ENCODE measurements around the gene FCHSD2.
"Not testable (repeated sequence)": the region's sequence is repeated elsewhere in the genome, so short reads cannot be mapped to it uniquely, and the experiment has no call there.

The FCHSD2 gene

DNA sequence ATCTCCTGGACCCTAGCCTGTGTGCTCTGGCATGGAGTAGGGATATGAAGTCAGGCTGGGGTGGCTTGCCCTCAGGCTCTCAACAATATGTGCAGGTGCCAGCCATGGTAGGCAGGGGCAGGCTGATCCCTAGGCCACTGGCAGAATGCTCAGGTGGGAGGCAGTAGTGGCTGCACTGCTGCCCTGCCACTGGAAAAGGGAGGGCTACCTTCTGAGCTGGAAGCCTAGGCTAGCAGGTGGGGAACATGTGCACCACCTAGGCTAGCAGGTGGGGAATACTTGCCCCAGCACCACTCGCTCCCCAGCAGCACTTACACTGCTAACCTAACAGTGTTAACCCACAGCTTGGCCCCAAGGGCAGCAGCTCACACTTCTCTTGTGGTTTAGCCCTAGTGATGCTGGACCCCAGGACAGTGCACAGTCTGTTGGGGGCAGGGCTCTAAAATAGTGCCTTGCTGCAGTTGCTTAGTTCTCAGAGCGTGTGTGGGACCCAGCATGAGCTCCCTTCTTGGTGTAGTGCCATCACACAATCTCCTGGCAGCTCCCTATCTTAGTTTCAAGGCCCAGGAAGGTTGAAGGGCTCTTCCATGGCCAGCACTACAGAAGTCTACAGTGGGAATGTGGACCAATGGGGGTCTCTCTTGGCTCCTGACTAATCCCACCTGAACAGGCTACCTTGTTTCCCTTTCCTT, 130.8 kb downstream of the FCHSD2 start:
- no peak for DNase-seq (ENCODE audit: low read depth in 2 of 2)

DNA sequence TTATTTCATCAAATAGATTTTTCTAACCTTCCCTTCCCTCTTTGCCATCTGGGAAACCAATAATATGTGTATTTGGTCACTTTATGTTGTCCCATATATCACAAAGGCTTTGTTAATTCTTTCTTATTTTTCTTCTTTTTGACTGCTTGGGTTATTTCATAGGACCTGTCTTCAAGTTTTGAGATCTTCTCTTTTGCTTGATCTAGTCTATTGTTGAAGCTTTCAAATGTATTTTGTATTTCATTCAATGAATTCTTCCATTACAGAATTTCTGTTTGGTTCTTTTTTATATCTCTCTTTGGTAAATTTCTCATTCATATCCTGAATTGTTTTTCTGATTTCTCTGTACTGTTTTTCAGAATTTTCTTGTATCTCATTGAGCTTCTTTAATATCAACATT, 132.1 kb downstream of the FCHSD2 start:
- DNase-seq (ENCODE audit: low read depth in 2 of 2): no peak

DNA sequence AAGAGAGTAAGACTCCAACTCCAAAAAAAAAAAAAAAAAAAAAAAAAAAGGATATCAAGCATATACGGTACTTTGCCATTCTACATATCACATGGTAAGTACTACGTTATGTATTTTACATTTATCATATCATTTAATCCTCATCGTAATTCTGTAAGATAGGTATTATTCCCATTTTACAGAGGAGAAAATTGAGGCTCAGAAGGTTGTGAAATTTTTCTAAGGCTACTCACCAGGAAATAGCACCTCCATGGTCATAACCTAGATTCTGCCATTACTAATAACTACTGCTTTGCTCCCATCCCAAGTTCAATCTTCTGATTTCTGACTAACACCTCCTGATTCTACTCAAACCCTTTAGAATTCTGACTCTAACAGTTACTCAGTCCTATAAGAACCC, 138.0 kb downstream of the FCHSD2 start:
- DNase-seq (ENCODE audit: low read depth in 2 of 2): no peak

DNA sequence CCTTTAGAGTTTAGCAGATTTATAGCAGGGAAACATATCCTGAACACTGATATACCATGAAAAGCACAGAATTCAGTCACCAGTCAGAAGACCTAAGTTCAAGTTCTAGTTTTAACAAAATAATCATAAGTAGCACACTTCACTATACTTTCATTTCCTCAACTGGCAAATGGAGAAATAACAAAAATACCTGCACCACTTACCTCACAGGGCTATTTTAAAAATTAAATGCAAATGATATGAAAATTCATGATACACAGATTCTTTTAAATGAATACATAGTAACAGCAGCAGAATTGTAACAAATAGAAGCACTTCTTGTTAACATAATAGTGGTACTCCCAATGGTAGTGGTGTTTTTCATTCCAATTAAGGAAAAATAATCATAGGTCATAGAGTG, 139.0 kb downstream of the FCHSD2 start:
- no peak for DNase-seq (ENCODE audit: low read depth in 2 of 2)

DNA sequence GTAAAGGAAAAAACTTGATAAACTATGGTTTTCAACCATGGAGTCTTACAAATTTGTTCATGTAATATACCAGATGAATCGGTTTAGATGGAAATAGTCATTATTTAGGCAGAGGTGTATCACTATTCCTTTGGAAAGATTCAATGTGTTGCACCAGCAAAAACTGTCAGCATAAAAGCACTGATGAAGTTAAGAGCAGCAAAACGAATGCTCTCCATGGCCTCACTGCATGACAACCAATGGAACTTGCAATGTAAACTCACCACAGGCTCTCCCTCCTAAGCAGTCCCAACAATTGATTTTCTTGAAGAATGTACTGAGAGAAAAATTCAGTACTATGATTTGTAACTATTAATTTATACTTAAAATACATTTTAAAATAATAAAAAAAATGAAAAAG, 139.9 kb downstream of the FCHSD2 start:
- no peak for DNase-seq (ENCODE audit: low read depth in 2 of 2)

DNA sequence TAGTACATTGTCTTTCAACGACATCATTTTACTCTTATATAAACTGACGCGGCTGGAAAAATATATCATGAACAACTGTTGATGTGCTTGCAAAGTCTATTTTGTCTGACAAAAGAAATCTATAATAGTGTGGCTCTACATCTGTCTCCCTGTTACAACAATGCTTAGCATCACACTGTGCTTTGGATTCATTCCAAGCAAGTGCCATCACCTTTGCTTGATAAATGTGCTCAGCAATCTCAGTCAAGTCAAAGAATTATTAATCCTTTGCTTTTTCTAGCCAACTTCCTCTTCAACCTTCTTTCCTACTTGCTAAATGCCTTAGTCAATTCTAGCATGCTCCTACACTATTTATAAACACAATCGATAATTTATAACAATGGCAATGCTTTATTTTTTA, 140.5 kb downstream of the FCHSD2 start:
- DNase-seq (ENCODE audit: low read depth in 2 of 2): no peak

DNA sequence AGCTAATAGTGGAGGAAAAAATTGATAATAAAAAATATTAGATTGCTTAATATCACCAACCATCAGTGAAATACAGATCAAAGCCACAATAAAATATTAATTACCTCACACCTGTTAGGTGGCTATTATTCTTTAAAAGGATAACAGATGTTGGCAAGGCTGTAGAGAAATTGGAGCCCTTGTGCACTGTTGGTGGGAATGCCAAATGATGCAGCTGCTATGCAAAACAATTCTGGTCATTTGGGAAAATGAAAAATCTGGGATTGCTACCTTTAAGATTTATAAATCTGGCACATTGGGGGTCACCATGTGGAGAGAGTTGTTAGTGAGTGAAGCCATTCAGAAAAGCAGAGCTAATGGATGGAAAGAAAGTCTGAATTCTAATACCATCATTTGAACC, 143.4 kb downstream of the FCHSD2 start:
- DNase-seq (ENCODE audit: low read depth in 2 of 2): no peak

DNA sequence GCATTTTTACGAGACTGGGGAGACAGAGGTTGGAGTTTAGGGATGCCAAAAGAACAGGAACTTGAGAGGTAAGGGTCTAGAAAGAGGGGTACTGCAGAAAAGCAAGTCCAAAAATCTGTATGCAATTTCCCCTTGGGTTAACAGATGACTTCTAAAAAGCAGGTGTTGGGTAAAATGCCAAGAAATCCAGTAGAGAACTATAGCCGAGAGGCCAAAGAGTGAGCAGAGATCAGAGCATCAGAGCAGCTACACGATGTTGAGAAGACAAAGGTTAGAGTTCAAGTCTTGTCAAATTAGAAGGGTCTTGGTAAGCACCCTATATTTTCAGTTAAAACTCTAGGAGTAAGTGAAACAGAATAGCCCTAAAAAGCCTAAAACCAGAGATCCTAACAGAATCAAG, 145.2 kb downstream of the FCHSD2 start:
- DNase-seq (ENCODE audit: low read depth in 2 of 2): no peak

DNA sequence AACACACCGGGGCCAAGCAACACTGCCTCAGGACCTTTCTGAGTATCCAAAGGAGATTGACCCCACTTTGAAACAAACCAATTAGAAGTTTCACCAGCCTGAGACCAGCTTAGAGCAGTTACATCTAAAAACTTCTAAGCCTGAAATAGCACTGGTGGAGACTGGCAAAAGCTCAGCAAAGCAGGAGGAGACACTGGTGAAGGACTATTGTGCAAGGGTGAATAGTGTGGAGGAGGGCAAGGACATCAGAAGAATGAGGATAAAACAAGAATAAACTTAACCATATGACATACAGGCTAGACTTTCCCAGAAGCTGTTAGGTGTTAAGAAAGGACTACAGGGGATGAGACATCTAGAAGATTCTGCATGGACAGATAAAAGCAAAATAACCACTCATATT, 152.4 kb downstream of the FCHSD2 start:
- DNase-seq (ENCODE audit: low read depth in 2 of 2): no peak

DNA sequence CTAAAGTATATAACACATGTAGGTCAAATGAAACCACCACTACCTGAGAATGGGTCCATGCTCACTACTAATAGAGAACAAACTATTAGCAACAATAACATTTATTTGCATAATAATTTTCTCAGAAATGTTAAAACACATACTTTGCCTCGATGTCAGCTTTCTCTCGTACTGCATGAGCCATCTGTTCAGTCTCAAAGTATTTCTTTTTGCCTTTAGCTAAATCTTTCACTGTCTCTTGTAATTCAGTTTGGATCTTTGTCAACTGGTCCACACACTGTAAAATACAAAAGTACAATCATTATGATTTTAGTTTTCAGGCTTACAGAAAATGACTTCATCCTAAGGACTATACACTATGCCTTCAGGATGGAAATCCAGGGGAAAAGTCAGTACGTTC, 153.3 kb downstream of the FCHSD2 start:
- DNase-seq (ENCODE audit: low read depth in 2 of 2): no peak

DNA sequence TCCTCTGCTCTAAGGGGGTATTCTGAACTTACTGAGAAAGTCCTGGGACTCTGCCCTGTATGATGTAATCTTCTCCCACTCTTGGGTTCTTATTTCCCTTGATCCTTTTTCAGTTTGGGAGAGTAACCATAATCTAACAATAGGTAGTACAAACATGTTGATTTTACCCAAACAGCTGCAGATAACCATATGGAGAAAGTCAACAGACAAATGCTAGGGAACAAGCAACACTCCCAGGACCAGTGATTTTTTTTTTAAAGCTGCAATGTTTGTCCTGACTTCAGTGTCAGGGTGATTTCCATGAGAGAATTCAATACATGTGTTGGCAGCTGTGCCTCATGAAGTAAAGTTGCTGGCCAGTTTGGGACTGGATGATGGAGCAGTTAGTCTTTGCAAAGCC, 156.5 kb downstream of the FCHSD2 start:
- no peak for DNase-seq (ENCODE audit: low read depth in 2 of 2)

DNA sequence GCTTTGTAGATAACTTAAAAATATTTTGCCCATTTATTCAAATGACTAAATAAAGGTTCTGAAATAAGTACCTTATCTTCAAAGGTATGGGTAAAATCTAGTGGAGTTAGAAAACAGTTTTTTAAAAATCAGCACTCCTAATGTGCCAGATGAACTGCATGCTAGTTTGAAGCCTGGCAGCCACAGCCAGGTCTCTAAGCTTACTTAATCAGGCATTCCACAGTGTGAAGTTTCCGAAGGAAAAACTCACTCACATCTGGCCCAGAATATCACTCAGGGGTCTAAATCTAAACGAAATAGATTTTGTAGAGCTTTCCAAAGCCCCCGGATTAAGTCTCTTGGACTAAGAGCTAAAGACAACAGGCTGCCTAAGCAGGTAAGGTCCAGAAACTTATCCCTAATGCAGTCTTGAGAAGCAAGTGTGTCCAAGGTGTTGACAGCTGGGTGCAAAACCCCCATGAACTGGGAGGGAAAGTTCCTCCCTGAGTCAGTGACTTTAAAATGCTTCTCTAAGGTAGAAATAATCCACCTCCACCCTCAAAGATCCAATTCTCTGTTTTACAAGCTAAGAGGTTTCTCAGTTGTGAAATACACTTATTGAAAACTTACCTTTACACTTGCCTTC, 157.6 kb downstream of the FCHSD2 start:
- DNase-seq (ENCODE audit: low read depth in 2 of 2): no peak

DNA sequence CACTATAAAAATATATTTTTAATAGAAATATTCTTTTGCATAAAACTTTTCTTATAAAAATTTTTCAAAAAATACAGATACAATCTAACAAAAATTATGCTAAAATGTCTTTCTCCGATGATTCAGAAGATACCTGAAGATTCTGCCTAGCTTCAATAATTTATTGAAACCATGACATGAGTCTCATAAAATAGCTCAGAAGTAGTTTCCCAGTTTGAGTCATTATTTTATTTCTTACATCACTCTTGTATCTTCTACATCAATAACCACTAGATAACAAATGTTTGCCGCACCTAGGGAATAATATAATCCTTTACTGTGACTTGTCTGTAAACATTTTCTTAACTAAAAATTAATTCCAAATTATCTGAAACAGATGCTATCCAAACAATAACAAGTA, 158.6 kb downstream of the FCHSD2 start:
- no peak for DNase-seq (ENCODE audit: low read depth in 2 of 2)

DNA sequence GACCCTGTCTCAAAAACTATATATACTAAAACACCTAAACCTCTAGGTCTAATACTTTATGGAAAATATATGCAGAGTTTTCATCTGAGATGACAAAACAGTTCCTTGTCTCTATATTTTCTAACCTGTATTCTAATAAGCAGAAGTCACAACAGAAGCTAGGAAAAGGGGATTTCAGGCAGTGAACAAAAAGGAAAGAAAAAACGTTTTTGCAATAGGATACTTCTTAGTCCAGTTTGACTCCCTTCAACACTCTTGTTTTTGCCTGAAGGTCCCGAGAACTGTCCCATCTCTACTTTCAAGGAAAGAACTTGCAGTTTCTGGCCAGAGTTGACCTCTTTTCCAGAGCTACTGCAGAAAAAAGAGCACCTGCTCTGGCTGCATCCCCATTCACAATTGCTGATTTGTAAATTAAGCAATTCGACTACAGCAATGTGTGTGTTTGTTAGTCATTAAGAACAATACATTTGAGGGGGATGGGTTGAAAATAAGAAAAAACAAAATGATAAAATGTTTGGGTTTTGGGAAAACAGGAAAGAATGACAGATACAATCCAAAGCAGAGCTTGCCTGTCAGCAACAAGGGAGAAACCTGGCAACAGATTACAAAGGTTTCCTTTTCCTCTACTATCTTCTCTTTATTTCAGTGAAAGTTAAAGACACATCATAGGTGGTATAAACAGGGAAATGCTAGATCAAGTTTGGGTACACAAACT, 160.0 kb downstream of the FCHSD2 start:
- no peak for DNase-seq (ENCODE audit: low read depth in 2 of 2)

DNA sequence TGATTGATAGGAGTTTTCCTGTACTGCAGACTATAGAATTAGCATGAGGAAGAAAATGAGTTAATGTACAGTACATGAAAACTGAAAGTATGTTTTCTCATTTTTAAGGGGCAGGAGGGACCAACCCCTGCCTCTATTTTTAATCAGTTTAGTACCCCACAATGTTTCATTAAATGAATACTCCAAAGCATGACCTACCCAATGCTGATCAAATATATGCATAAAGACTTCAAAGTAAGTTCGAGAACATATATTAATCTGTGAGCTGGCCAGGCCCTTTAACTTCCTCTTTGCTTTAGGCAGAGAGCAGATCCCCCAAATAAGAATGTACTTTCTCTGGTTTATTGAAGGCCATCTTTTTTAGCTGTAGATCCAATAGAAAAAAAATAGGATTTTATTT, 161.0 kb downstream of the FCHSD2 start:
- DNase-seq (ENCODE audit: low read depth in 2 of 2): no peak

DNA sequence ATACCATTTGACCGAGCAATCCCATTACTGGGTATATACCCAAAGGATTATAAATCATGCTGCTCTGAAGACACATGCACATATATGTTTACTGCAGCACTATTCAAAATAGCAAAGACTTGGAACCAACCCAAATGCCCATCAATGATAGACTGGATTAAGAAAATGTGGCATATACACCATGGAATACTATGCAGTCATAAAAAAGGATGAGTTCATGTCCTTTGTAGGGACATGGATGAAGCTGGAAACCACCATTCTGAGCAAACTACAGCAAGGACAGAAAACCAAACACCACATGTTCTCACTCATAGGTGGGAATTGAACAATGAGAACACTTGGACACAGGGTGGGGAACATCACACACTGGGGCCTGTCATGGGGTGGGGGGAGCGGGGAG, 164.3 kb downstream of the FCHSD2 start:
- not testable (repeated sequence) for DNase-seq (ENCODE audit: low read depth in 2 of 2)

DNA sequence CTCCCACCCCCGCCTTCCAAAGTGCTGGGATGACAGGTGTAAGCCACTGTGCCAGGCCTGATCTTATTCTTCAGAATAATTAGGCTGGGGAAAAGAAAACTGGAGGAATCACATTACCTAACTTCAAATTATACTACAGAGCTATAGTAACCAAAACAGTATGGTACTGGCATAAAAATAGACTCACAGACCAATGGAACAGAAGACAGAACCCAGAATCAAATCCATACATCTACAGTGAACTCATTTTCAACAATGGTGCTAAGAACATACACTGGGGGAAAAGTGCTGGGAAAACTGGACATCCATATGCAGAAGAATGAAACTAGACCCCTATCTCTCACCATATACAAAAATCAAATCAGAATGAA, 165.6 kb downstream of the FCHSD2 start:
- not testable (repeated sequence) for DNase-seq (ENCODE audit: low read depth in 2 of 2)

DNA sequence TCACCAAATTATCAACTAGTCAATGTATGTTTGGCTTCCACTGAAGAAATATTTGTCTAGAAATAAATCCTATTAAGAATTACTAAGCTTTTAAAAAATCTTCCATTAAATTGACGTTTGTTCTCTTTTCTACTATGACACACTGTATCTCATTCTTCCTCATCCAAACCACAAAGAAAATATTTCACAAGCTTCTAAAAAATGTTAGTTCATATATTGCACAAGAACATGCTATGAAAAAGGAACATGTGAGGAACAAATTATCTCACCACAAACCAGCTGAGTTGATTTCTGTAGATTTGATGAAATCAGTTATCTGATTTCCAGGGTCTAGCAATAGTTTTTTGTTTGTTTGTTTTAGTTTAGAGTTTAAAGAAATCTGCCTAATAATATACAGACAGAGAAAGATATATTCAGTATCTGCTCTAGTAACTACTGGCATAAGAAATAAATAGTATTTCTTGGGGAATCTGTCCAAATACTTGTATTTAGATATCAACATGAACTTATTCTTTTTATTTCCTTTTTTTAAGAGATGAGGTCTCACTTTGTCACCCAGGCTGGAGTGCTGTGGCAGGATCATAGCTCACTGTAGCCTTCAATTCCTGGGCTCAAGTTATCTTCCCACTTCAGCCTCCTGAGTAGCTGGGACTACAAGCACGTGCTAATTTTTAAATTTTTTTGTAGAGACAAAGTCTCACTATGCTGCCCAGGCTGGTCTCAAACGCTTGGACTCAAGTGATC, 166.2 kb downstream of the FCHSD2 start:
- DNase-seq (ENCODE audit: low read depth in 2 of 2): no peak

DNA sequence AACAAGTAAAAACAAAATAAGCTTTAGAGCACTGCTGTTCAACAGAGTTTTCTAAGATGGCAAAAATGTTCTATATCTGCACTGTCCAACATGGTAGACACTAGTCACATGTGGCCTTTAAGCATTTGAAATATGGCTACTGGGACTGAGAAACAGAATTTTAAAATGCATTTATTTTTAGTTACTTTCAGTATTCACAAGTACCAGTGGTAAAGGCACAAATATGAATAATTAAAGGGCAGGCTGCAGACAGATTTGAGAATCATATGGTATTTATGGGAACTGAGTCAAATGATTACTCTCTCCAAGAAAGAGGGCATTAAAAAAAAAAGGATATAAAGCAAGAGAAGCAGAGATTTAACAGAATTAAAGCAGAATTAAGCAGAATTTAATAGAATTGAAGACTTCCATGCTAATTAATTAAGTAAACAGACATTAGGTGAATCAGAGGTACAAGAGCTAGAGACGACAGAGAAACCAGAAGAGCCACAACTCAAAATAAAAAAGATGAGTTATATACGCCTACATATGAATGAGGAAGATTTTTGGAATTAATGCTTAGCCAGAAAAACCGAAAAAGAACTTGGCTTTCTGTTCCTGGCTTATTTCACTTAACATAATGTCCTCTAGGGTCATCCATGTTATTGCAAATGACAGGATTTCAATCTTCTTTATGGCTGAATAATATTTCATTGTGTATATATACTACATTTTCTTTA, 167.5 kb downstream of the FCHSD2 start:
- DNase-seq (ENCODE audit: low read depth in 2 of 2): no peak

DNA sequence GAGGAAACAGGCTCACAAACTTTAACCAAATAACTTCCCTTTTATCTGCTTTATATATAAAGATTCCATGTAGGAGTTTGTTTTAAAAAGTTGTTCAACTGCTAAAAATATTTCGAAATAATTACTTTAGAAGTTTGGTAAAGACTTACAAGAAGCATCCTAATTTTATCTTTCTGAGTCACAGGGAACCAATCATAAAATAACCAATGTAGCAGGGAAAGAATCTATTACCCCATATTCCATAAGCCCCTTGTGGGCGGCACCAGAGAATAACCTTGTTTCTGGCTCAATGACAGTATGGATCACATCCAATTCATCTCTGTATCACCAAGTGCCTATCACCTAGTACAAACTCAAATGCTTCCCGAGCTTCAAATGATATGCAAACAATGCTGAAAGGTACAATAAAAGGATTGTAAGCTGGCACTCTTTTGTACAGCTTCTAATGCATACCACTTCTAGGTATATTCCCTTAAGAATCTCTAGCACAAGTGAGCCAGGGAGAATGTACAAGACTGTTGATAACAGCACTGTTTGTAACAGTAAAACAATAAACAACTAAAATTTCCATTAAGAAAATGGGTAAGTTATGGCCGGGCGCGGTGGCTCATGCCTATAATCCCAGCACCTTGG, 169.5 kb downstream of the FCHSD2 start:
- no peak for DNase-seq (ENCODE audit: low read depth in 2 of 2)

DNA sequence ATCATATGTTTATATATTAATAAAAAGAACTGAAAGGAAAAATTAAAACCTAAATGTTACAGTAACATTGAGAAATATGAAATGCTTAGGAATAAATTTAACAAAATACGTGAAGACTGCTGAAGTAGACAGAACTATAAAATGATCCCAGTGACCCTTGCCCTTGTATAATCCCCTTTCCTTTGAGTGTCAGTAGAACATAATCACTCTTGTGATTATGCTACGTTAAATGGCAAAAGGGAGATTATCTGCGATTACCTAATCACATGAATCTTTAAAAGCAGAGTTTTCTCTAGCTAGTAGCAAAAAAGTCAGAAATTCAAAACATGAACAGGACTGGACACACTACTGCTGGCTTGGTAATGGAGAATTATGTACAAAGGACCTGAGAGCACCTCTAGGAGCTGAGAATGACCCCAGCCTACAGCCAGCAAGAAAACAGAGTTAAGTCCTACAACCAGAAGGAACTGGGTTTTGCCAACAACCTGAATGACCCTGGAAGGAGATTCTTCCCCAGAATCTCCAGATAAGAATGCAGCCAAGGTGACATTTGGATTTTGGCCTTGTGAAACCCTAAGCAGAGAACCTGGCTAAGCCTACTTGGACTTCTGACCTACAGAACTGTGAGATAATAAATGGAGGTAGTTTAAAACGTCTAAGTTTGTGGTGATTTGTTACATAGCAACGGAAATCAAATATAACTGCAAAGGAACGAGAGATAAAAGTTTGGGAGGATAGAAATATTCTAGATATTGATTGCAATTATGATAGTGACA, 170.7 kb downstream of the FCHSD2 start:
- DNase-seq (ENCODE audit: low read depth in 2 of 2): no peak

Data from stimulated activated CD8-positive, alpha-beta memory T cell treated with anti-CD3 and anti-CD28 coated beads, Interleukin-15, amount 100 ng/mL, for 4 hours (primary cell).